Measurements from ENCODE around the gene UBR4.
"Not testable (repeated sequence)": the region's sequence is repeated elsewhere in the genome, so short reads cannot be mapped to it uniquely, and the experiment has no call there.

The UBR4 gene

GRCh38 chr1:19186001-19186400 is 24.1 kb downstream of the UBR4 start:
- DNase-seq: peak; percentile 60

DNA sequence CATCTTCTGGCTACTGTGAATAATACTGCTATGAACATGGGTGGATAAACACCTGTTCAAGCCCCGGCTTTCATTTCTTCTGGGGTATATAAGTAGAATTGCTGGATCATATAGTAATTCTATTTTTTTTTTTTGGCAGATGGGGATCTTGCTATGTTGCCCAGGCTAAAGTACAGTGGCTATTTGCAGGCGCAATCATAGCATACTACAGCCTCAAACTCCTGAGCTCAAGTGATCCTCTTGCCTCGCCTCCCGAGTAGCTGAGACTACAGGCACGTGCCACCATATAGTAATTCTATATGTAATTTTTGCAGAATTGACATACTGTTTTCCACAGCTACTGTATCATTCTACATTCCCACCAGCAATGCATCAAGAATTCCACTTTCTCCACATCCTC is 27.8 kb downstream of the UBR4 start:
- DNase-seq: no peak

DNA sequence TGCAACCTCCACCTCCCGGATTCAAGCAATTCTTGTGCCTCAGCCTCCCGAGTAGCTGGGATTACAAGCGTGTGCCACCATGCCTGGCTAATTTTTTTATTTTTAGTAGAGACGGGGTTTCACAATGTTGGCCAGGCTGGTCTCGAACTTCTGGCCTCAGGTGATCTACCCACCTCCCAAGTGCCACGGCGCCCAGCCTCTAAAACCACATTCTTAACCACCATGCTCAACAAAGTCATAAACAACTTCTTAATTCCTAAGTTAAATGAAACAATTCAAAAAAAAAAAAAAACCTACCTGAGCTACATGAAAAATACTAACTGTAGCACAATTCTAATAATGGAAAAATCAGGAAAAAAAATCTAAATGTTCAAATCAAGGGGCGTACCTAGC is 29.8 kb downstream of the UBR4 start:
- not testable (repeated sequence) for DNase-seq

DNA sequence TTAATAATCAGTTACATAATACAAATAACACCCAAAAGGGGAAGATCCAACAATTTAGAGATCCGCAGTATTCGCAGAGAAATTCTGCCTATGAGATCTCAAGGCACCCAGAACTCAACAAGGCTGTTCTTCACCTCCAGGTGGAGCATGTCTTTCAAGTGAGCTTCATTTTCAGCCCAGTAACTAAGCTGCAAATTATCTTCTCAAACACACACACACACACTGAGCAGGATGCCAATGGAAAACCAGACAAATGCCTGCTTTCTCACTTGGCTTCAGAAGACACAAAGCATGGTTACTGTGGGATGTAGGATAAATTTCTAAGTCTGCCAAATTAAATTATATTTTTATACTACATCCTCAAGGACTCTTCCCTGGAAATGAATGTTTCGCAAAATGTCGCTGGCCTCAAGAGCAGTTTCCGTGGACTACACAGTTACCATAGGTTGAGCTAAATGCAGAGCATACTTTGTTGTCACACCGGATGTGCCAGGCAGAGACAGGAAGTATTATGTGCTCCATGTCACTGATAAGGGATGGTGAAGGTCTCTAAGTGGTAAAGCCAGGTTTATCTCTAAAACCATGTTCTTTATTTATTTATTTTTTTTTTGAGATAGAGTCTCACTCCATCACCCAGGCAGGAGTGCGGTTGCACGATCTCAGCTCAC is 30.3 kb downstream of the UBR4 start:
- peak; percentile 45 for DNase-seq

DNA sequence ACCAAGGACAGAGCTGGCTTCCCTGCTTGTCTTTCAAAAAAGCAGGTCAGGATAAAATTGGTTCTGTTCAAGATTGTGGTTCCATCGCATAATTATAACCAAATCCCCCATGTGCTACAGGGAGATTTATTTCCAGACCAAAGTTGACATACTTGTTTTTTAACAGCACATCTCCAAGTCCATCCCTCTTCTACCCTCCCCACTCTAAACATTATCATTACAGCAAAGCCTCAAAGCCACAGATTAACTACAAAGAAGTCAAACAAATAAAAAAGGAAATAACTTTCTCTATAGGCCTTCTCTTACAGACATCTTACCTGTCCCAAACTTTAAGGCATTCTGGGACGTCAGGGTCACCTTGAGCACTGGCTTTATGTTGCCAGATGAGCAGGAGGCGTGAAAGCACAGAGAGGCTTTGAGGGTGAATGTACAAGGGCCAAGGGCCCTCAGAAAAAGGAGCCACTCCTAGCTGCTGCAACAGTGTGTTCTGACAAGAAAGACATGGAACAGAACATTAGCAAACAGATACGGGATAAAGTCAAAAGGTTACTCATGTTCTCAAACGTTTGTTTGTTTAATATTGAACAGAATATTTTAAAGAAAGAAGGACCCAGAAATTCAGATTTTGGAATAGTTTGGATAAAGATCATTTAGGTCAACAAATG is 31.2 kb downstream of the UBR4 start:
- no peak for DNase-seq

DNA sequence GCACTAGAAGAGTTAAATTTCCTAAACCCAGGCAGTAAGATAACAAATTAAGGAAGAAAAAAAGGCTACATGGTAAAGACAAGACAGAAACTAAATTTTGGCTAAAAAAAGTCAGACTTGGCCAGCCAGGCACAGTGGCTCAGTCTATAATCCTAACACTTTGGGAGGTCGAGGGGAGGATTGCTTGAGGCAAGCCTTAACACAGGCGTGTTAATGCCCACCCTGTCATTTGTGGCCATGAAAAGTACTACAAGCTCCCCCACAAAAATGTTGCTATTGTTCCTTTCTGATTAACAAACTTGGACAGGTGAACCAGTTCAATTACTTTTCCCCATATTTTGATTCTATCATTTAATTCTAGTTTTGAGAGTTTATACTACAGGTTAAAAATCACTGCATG is 32.3 kb downstream of the UBR4 start:
- no peak for DNase-seq

DNA sequence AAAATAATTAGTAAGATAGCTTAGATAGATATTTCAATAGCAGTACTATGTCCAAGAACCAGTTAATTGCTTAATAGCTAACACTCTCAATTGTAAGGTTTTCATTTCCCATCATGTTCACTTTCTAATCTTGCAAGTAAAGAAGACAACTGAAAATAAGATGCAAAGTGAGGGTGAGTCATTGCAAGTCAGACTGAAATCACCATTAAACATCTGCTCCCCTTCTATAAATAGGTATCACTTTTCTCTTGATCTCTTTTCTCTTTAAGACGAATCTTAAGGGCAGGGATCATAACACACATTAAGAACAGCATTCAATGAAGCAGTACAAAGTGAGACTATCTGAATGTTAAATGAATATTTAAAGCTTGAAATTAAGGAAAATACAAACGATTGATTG is 40.4 kb downstream of the UBR4 start:
- DNase-seq: peak; percentile 27

GRCh38 chr1:19167140-19167539 is 42.9 kb downstream of the UBR4 start:
- DNase-seq: no peak

DNA sequence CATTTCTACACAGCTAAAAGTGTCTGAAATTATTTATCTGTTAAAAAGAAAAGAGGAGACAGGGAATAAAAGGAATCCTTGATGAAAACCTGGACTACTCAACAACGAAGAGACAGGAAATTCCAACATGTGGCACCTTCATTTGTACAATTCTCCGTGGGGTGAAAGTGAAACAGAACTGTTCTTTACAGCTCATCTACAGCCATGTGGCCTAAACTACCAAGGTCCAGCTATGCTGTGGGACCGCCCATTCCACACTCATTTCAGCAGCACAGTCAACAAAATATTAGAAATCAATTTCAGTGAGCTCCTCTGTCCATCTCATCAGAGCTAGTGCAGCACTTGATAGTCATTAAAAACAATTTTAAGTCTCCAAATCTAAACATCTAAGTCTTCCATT is 44.0 kb downstream of the UBR4 start:
- DNase-seq: no peak

DNA sequence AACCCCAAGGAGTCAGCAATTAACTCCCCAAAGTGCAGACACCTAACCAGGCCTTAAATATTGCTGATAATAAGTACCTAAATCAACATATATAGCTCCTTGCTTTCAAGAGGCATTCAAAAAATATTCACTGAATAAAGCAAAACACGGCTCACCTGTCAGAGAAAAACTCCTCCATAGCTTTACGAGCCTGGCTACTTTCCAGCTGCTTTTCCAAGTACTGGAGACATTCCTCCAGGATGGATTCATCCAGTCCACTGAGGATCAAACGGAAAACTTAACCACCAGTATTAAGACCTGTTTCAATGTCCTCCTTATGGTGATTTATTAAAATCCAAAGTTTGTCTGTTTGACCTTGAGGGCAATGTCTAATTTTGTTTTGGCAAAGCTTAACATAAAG is 44.6 kb downstream of the UBR4 start:
- DNase-seq: no peak

- DNase-seq: no peak
These were observed 45.6 kb downstream of the UBR4 start for GRCh38 chr1:19164274-19165015.

- DNase-seq: no peak
These were observed 46.8 kb downstream of the UBR4 start for GRCh38 chr1:19163261-19163660.

- DNase-seq: no peak
These were observed 49.2 kb downstream of the UBR4 start for GRCh38 chr1:19160831-19161230.

DNA sequence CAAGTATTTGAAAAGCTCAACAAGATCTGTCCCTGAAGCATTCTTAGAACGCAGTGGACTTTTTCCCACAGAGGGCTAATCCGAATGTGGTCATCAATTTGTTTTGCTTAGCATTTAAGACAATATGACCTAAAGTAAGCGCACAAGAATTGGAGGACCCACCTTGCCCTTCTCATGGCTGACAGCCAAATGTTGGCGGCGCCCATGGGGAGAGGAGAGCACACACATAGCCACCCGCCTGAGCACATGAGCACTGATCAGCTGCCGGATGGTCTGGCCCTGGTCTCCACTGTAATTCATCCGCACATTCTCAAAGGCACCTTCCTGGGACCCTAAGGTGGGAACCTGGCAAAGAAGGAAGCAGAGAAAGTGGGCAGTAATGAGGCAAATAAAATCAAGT is 52.4 kb downstream of the UBR4 start:
- DNase-seq: no peak

DNA sequence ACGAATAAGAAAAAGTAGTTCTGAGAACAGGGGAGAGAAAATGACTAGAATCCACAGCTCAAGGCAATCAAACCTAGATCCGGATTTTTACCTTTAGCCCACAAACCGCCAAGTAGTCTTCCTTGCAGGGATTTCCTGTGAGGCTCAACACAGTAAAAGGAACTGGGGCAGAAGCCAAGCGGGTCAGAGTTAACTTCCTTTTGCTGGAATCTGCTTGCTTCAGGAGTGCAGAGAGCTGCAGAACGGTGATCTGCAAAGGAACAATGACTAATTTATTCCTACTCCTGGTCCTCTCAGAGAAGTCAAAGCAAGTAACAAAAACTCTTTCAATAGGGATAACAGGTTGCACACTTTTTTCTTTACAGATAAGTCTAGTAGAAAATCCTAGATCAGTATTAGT is 53.4 kb downstream of the UBR4 start:
- DNase-seq: no peak

- no peak for DNase-seq
These were observed 55.2 kb downstream of the UBR4 start for GRCh38 chr1:19154876-19155275.

DNA sequence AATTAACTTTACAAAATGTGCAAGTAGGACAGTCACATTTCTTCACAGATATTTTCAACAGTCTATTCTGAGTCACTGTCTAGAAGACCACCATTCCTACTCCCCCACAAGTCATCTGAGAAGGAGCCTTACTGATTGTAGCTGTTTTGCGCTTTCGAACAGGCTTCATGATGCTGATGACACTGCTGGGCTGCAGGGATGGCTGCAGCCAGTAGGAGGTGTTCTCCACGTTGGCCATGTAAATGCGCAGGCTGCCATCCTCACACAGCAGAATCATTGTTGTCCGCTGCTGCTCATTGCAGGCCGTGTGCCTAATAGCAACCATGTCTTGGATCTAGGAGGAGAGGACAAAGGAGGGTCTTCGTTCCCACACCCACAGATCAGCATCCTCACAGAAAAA is 56.9 kb downstream of the UBR4 start:
- DNase-seq: no peak

DNA sequence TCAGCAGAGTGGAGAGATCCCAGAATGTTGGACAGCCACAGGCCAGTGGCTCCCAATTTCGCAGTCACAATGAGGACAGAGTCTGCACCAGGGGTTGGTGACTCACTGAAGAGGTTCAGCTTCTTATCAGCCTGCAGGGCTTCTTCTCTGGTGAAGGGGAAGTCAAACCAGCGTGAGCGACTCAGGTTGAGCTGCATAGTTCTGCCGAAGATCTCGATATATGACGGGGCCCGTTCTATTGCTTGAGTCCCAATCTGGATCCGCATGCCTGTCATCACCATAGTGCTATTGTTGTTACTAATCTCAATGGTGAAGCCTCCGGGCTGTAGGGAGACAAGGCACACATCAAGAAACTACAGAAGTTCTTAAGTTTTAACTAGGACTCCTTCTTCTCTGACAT is 58.5 kb downstream of the UBR4 start:
- DNase-seq: no peak

DNA sequence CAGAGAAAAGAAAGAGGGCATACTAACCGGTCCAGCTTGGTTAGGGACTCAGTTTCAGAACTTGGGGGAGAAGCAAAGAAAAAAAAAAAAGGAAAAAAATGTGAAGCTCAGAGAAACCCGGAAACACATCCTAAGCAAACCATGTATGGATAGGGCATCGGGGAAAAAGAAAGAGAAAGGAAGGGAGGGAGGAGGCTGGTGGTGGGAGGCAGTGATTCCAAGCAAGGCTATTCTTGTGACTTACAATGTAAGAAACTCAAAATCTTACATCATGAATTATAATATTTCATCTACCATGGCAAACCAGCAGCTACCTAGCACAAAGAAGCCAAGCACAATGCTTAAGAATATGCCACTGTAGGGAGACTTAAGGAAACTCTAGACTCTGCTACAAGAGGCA is 60.3 kb downstream of the UBR4 start:
- DNase-seq: no peak

- no peak for DNase-seq
These were observed 69.6 kb downstream of the UBR4 start for GRCh38 chr1:19140465-19140864.

DNA sequence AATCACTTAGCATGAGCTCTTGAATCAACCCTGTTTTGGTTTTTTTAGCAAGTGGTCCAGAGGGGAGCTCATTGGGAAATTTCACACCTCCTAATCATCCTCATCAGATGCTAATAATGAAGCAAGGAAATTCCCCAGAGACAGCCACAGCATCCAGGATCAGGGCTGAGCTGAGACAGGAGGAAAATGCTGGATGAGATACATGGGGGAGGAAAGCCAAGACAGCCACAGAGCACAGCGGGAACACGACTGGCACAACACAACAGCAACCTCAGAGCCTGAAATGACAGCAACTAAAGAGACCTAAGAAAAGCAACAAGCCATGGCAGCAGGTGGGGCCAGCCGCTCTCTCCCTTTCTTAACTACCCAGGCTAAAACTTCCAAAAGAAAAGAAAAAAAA is 70.4 kb downstream of the UBR4 start:
- no peak for DNase-seq

GRCh38 chr1:19138958-19139581 is 71.0 kb downstream of the UBR4 start:
- no peak for DNase-seq

- no peak for DNase-seq
These were observed 71.7 kb downstream of the UBR4 start for GRCh38 chr1:19138331-19138730.

- DNase-seq: no peak
These were observed 72.9 kb downstream of the UBR4 start for GRCh38 chr1:19137158-19137557.
